Motor neuron (in vitro differentiated cells): ENCODE results near the gene GCG. TPM values are rescaled to one million over a fixed set of nuclear protein-coding genes. Genes with fewer than 3 reads are reported as not detected.
A peak's percentile ranks its signal among the peaks of the same experiment; 100 is the strongest.

Source experiments
- ATAC-seq, 8 experiments: fragments of 200-7000 bp; cut with Tn5 transposase; replicated peaks in 6 of 8; 2 replicates each; pipeline ENCODE4 v1.8.0; 2021; ENCODE audit warnings: mild to moderate bottlenecking in 8 of 8, moderate library complexity in 8 of 8
- H3K27ac ChIP-seq, 2 donors: fragments of 250-450 bp; sonication (Bioruptor Pico); 2 replicates each; pipeline ENCODE4 v1.9.0; 2021; ENCODE audit warnings: antibody characterized with exemption in 2 of 2, mild to moderate bottlenecking in 2 of 2, moderate library complexity in 1 of 2
- H3K4me1 ChIP-seq, 2 donors: fragments of 250-450 bp; sonication (Bioruptor Pico); replicated peaks in 1 of 2; 2 replicates each; pipeline ENCODE4 v1.6.1; 2021; ENCODE audit warnings: antibody characterized with exemption in 2 of 2, mild to moderate bottlenecking in 2 of 2, moderate library complexity in 1 of 2
- H3K4me3 ChIP-seq, 5 donors: fragments of 250-450 bp; sonication (Bioruptor Pico); 2 replicates each; pipeline ENCODE4 v1.9.0; 2021; ENCODE audit warnings: antibody characterized with exemption in 5 of 5, mild to moderate bottlenecking in 5 of 5, moderate library complexity in 4 of 5
- WGBS, 10 experiments: fragments of 450-650 bp; shearing (Covaris generic); methylation state at CpG; one replicate each; pipeline ENCODE4 v1.0.0; 2022; 5-methylcytosine and 5-hydroxymethylcytosine counted together
- in situ Hi-C, 9 experiments: fragments of 400-800 bp; cut with MboI; loops; one replicate each; pipeline ENCODE4 v1.15.0; 2021; ENCODE audit warnings: low sequenced_read_pairs in 9 of 9, low pct_unique_long_range_greater_than_20kb in 2 of 9; ENCODE audit not compliant: unreplicated experiment in 9 of 9
- total RNA-seq, 8 experiments: library from RNA; unstranded; fragments of 300-600 nt; gene quantifications; 2 replicates each; pipeline versions ENCODE4 v1.2.3 to v1.2.4, GENCODE V29; 2022

Gene GCG
- total RNA-seq, 8 experiments from 2014 or later = 0.54 to 0.56 TPM; not detected in 6

GRCh38 chr2:162138310-162138709 lies 13.7 kb downstream of the GCG start:
- in situ Hi-C loops = loop anchor here in 2 of 9 experiments (25.0 kb wide), 1 partner anchor 551 kb away; no protein-coding TSS in a partner anchor
- ATAC-seq = no peak

DNA sequence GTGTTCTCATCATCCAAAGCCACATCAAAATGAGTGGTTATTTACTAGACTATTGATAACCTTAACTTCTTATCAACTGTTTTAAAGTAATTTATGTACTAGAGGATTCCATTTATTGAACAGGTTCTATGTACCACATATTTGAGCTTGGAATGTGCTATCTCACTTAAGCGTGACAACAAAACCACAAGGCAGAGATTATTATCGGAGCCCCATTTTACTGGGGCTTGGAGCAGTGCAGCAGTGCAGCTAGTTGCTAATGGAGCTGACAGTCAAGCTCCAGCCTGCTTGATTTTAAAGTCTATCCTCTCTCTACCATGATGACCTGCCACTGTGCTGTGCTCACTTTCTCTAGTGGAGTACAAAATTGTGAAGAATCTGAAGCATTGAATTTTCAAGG lies 24.6 kb downstream of the GCG start:
- H3K4me1 ChIP-seq = peaks cover 0 to 14% of the 10 kb centered on the region in 2 donors
- in situ Hi-C loops = loop anchor here in 3 of 9 experiments (10.0 to 25.0 kb wide), 2 partner anchors 540 to 543 kb away; no protein-coding TSS in a partner anchor
- H3K27ac ChIP-seq = no peak overlapping the region
- ATAC-seq = peak in 1 of 8 experiments; percentile 18
- no peak overlapping the region for H3K4me3 ChIP-seq
- WGBS, 10 experiments = 50 to 100% (median 100%) methylated on average over 1 to 2 of the region's 2 CpGs; no CpG with 5 or more reads in 1 of the 10 experiments

More at GRCh38 chr2:162138310-162138709, 13.7 kb downstream of the GCG start:
- Histone ChIP-seq H3K4me1 (no peaks in the 10 kb centered on the region), H3K4me3 (no peak overlapping the region), H3K27ac (no peak overlapping the region)

- Histone ChIP-seq H3K27ac (no peak overlapping the region), H3K4me1 (peaks cover 0 to 14% of the 10 kb centered on the region in 2 donors), H3K4me3 (no peak overlapping the region)
- ATAC-seq = no peak
- 65 to 100% (median 87%) methylated on average over 1 to 2 of the region's 2 CpGs; no CpG with 5 or more reads in 2 of the 10 experiments for WGBS, 10 experiments
- in situ Hi-C loops = loop anchor here in 3 of 9 experiments (10.0 to 25.0 kb wide), 2 partner anchors 539 to 542 kb away; no protein-coding TSS in a partner anchor
Observed at GRCh38 chr2:162126527-162126926, 25.5 kb downstream of the GCG start.

- Histone ChIP-seq H3K27ac (no peak overlapping the region), H3K4me3 (no peak overlapping the region), H3K4me1 (peaks cover 0 to 14% of the 10 kb centered on the region in 2 donors)
- peak in 1 of 8 experiments; percentile 28 for ATAC-seq
- in situ Hi-C loops = loop anchor here in 3 of 9 experiments (10.0 to 25.0 kb wide), 2 partner anchors 539 to 541 kb away; no protein-coding TSS in a partner anchor
- 0 to 100% (median 83%) methylated on average over 1 of the region's 1 CpG; no CpG with 5 or more reads in 3 of the 10 experiments for WGBS, 10 experiments
Observed at GRCh38 chr2:162126111-162126519, 25.9 kb downstream of the GCG start.

DNA sequence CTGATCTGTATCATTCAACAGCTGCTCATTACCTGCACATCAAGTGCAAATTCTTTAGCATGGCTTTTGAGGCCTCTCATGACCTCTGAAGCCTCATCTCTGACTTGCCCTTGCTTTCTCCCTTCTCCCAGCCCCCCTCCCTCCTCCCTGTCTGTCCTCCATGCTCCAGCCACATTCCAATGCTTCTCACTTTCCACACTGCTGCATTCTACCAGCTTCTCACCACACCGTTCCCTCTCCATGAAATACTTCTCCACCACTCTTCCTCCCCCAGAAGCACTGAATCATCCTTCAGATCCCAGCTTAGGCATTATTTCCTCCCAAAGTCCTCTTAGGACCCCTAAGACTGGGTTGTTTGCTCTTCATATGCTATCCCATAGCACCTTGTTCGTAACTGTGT lies 26.9 kb downstream of the GCG start:
- 83 to 100% (median 86%) methylated on average over 1 to 2 of the region's 2 CpGs; no CpG with 5 or more reads in 5 of the 10 experiments for WGBS, 10 experiments
- ATAC-seq = no peak
- no peak overlapping the region for H3K27ac ChIP-seq
- in situ Hi-C loops = loop anchor here in 3 of 9 experiments (10.0 to 25.0 kb wide), 2 partner anchors 538 to 540 kb away; no protein-coding TSS in a partner anchor
- H3K4me1 ChIP-seq = peaks cover 0 to 14% of the 10 kb centered on the region in 2 donors
- no peak overlapping the region for H3K4me3 ChIP-seq

DNA sequence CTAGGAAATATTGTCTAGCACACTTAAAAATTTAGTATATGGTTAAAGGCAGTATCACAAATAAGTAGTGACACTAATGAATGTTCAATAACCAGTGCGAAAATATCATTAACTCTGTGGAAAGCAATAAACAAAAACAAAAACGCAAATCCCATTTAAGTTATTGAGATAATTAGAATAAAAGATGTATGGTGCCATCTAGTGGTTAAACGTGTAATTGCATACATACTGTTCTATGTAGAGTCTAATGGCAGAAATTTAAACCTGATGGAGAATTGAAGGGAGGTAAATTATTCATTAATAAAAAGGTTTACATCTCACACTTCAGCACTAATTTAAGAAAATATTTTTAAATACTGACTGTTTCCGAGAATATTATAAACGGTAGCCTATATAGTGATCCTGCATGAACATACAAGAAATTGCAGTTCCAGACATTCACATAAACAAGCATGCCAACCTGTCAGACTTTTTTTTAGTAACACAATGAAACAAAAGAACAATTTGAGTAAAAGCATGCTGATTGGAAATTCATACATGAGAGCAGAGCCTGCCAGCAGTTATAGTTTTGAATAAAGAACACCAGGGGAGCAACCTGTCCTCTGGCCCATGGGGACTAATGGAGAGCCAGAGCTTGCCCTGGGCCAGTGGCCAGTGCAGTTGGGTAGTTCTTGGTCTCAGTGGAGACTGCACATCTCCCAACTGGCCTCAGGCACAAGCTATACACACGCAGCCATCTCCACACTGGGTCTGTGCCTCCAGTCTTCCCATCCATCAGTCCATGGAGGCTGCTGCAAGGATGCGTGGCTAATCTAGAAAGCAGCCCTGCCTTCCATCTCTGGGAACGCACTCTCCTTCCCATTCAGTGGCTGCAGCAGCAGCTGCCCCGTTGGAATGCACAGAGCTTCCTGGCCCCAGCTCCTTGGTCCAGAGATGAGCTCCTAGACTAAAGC lies 28.0 kb downstream of the GCG start:
- Histone ChIP-seq H3K4me3 (no peak overlapping the region), H3K27ac (no peak overlapping the region), H3K4me1 (peaks cover 0 to 14% of the 10 kb centered on the region in 2 donors)
- ATAC-seq = peak in 3 of 8 experiments; percentile 29 to 41 (median 36)
- 0 to 24% (median 7%) methylated on average over 3 to 8 of the region's 9 CpGs for WGBS, 10 experiments
- in situ Hi-C loops = loop anchor here in 2 of 9 experiments (10.0 to 25.0 kb wide), 2 partner anchors 537 to 539 kb away; no protein-coding TSS in a partner anchor

GRCh38 chr2:162118166-162119031 lies 33.6 kb downstream of the GCG start:
- WGBS, 10 experiments = 0 to 92% (median 48%) methylated on average over 1 to 7 of the region's 7 CpGs
- in situ Hi-C loops = loop anchor here in 1 of 9 experiments (25.0 kb wide), 1 partner anchor 531 kb away; no protein-coding TSS in a partner anchor
- H3K27ac ChIP-seq = no peak overlapping the region
- peaks cover 0 to 9% of the 10 kb centered on the region in 2 donors for H3K4me1 ChIP-seq
- H3K4me3 ChIP-seq = no peak overlapping the region
- ATAC-seq = peak in 1 of 8 experiments; percentile 40

DNA sequence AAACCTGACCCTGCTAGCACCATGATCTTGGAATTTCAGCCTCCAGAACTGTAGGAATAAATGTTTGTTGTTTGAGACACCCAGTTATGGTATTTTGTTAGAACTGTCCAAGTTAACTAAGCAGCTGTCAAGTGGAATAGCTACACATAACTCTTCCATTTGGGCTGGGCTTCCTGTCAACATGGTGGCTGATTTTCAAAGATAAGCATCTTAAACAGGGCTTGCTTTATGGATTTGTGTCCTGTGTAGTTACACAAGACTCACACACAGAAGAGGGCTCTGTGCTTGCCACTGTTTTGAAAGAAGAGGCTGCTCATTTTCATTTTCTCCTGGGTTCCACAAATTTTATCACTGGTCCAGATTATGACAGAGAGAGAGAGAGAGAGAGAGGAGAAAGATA lies 35.7 kb downstream of the GCG start:
- H3K4me3 ChIP-seq = no peak overlapping the region
- in situ Hi-C loops = loop anchor here in 1 of 9 experiments (25.0 kb wide), 1 partner anchor 529 kb away; no protein-coding TSS in a partner anchor
- no peak overlapping the region for H3K27ac ChIP-seq
- peaks cover 0 to 14% of the 10 kb centered on the region in 2 donors for H3K4me1 ChIP-seq
- ATAC-seq = peak in 2 of 8 experiments; percentile 25 to 60

DNA sequence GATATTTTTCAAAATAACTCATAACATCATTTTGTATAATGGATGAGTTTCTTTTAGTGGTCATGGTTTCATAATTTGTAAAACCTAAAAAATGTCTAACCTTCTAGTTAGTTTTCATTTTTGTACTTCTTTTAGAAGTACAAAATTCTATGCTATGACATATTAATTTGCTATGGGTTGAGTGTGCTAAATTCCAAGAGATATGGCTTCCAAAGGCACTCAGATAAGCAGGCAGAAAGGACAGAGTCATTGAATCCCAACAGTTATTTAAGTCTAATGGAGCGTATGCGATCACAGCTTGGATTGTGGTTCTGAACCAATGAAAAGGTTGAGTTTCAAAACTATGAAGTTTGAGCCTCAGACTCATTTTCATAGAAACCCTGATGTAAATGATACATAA lies 37.0 kb downstream of the GCG start:
- peaks cover 0 to 14% of the 10 kb centered on the region in 2 donors for H3K4me1 ChIP-seq
- ATAC-seq = no peak
- H3K27ac ChIP-seq = no peak overlapping the region
- in situ Hi-C loops = loop anchor here in 1 of 9 experiments (25.0 kb wide), 1 partner anchor 528 kb away; no protein-coding TSS in a partner anchor
- no peak overlapping the region for H3K4me3 ChIP-seq
- 85 to 100% (median 97%) methylated on average over 2 of the region's 2 CpGs; no CpG with 5 or more reads in 4 of the 10 experiments for WGBS, 10 experiments

DNA sequence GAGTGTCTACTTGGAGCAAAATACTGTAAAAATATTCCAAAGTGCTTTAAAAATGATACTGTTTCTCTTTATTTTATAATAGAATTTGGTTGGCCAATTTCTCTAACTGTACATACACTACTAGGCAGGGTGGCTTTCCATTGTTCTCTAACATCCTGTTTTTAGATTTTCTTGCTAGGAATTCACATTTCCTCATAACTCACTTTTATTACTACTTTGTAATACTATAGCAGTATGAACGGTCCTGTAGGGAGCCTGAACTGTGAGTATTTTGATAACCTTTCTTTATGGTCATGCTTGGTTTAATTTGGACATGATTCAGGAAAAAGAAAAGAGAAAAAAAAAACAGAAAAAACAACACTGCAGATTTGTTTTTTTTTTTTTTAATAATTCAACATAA lies 37.8 kb downstream of the GCG start:
- in situ Hi-C loops = loop anchor here in 1 of 9 experiments (25.0 kb wide), 1 partner anchor 527 kb away; no protein-coding TSS in a partner anchor
- Histone ChIP-seq H3K27ac (no peak overlapping the region), H3K4me1 (peaks cover 0 to 14% of the 10 kb centered on the region in 2 donors), H3K4me3 (no peak overlapping the region)
- 25 to 100% (median 81%) methylated on average over 1 of the region's 1 CpG for WGBS, 10 experiments
- no peak for ATAC-seq

- in situ Hi-C loops = loop anchor here in 1 of 9 experiments (25.0 kb wide), 1 partner anchor 526 kb away; no protein-coding TSS in a partner anchor
- 29 to 67% (median 40%) methylated on average over 1 of the region's 1 CpG; no CpG with 5 or more reads in 7 of the 10 experiments for WGBS, 10 experiments
- Histone ChIP-seq H3K27ac (no peak overlapping the region), H3K4me3 (no peak overlapping the region), H3K4me1 (peaks cover 0 to 14% of the 10 kb centered on the region in 2 donors)
- peak in 7 of 8 experiments; percentile 68 to 99 (median 98) for ATAC-seq
Observed at GRCh38 chr2:162113776-162114168, 38.3 kb downstream of the GCG start.
